Parietal lobe (tissue), 2 donors: Measurements from ENCODE around the gene OR4N5. TPM values are rescaled to one million over a fixed set of nuclear protein-coding genes. Genes with fewer than 3 reads are reported as not detected.

Experiments
- small RNA-seq: library from RNA; depleted of rRNA; stranded (forward); fragments of <200 nt; gene quantifications from one replicate; pipeline ENCODE3, GENCODE V24; 2014; ENCODE audit warnings: low replicate concordance
- total RNA-seq: library from RNA; depleted of rRNA; stranded (reverse); fragments of >200 nt; gene quantifications from one replicate; pipeline ENCODE4 v1.2.3, GENCODE V29; 2014

The OR4N5 gene, protein sequence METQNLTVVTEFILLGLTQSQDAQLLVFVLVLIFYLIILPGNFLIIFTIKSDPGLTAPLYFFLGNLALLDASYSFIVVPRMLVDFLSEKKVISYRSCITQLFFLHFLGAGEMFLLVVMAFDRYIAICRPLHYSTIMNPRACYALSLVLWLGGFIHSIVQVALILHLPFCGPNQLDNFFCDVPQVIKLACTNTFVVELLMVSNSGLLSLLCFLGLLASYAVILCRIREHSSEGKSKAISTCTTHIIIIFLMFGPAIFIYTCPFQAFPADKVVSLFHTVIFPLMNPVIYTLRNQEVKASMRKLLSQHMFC
- total RNA-seq, result not detected

DNA sequence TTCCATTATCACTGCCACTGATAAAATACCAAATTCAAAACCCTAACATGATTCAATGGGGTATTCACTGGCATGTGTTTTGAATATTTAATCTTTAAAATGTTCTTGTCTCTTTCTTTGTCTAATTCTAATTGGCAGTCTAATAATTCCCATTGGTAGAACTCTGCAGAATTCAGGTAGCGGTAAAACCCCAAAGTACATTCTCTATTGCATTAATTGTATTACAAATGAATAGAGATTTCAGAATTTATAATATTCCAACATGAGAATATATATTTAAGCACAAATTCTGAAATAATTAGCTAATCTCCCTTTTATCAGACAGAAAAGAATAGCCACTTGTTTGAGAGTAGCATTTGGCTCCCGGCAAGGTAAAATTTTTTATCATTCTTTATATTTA is at the start of gene OR4N5:
Gene OR4N5 (plus strand): TSS at position 301 of the 400 bp plus-strand sequence. CDS start 4,916 bp downstream, outside the sequence.

DNA sequence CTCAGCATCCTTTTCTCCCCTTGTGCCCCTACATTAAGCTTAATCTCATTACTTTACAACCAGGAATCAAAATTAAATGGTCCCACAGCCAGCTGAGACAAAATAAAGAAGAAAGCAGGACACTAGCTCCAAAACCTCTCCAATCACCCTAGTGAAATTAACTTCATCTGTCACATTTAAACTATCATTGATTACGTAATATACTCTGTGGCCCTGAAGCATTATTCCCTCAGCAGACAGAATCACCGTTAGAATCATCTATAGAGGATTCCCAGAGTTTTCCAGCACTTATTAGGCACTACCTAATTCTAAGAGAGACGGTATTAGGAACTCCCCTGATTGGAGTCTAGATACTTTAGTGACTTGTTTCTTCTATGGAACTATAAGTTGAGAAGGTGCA is 28.2 kb upstream of the OR4N5 start, which contains the start of gene OR4K17:
Gene OR4K17 (plus strand): TSS at position 302 of the 400 bp plus-strand sequence. CDS start 6,761 bp downstream, outside the sequence.

DNA sequence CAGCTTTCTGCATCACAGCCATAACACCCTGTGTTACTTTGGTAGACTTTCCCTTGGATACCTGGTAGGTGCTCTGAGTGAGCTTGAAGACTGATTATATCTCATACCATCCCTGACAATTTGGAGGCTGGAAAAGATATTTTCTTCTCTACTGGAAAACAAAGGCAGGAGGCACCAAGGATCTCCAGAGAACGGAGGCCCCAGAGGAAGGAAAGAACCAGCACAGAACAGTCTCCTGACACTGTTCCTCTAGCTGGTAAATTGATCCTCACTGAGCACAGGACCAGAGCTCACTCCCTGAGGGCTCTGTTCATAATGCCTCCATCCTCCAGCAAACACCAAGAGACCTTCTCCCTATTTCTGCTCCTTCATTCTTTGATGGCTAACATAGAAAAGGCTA is 52.0 kb downstream of the OR4N5 start, which contains the start of gene OR11G2:
Gene OR11G2 (plus strand): TSS at position 301 of the 400 bp plus-strand sequence. CDS start 6,542 bp downstream, outside the sequence.

Small RNA genes lying within 50 kb of the gene (small RNA-seq; reads per million reads assigned to genes)
- gene GTF2IP22 (not detected), gene RNA5SP380 (not detected)

Other genes starting within 250 kb of the OR4N5 start
- gene OR4K5, start 218.2 kb upstream of the OR4N5 start, total RNA-seq, result not detected
- gene OR4K1, start 207.9 kb upstream of the OR4N5 start, total RNA-seq, result not detected
- gene OR4K15, start 163.2 kb upstream of the OR4N5 start, total RNA-seq, result not detected
- gene OR4Q2, start 136.7 kb upstream of the OR4N5 start, total RNA-seq, result not detected
- not detected for gene OR4K14, start 119.5 kb upstream of the OR4N5 start, total RNA-seq
- not detected for gene OR4K13, start 102.8 kb upstream of the OR4N5 start, total RNA-seq
- not detected for gene OR4L1, start 78.8 kb upstream of the OR4N5 start, total RNA-seq
- not detected for gene OR4K17, start 28.1 kb upstream of the OR4N5 start, total RNA-seq
- gene OR11G2, start 52.1 kb downstream of the OR4N5 start, total RNA-seq, result not detected
- not detected for gene OR11H6, start 84.9 kb downstream of the OR4N5 start, total RNA-seq
- not detected for gene OR11H7, start 90.2 kb downstream of the OR4N5 start, total RNA-seq
- gene OR11H4, start 100.5 kb downstream of the OR4N5 start, total RNA-seq, result not detected
- gene TTC5, start 167.1 kb downstream of the OR4N5 start, total RNA-seq, result 47.3 TPM
- 63.5 TPM for gene CCNB1IP1, start 194.5 kb downstream of the OR4N5 start, total RNA-seq
- gene PARP2, start 204.8 kb downstream of the OR4N5 start, total RNA-seq, result 30.4 TPM